NB4 (cell line): Measurements from ENCODE around the gene GAS2L3.

Experiments
- MYC ChIP-seq: IDR thresholded peaks from 2 replicates; pipeline ENCODE4 v1.6.1; 2011; ENCODE audit warnings: low read depth, low read length
- POLR2A ChIP-seq: IDR thresholded peaks from 2 replicates; pipeline ENCODE4 v1.6.1; 2011; ENCODE audit warnings: mild to moderate bottlenecking; ENCODE audit not compliant: insufficient read length; ENCODE audit errors: extremely low read depth
- TF ChIP-seq, protein P1 (sequence below): IDR thresholded peaks from one replicate; pipeline ENCODE4 v1.5.1; 2012; ENCODE audit warnings: low read depth, low read length

DNA sequence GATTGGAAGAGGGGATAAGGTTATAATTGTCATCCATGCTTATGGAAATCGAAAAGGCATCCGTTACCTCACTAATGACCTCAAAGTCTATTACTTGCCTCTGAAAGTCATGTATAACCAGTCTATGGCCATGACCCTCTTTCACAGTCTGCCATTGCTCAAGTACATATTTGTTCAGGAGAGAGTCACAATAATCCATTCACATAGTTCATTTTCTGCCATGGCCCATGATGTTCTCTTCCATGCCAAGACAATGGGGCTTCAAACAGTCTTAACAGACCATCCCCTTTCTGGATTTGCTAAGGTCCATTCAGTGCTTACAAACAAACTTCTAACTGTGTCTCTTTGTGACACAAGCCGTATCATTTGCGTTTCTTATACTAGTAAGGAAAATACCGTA lies 5.4 kb downstream of the GAS2L3 start:
- TF ChIP-seq POLR2A (no peak), MYC (no peak)
- TF ChIP-seq, protein P1, sequence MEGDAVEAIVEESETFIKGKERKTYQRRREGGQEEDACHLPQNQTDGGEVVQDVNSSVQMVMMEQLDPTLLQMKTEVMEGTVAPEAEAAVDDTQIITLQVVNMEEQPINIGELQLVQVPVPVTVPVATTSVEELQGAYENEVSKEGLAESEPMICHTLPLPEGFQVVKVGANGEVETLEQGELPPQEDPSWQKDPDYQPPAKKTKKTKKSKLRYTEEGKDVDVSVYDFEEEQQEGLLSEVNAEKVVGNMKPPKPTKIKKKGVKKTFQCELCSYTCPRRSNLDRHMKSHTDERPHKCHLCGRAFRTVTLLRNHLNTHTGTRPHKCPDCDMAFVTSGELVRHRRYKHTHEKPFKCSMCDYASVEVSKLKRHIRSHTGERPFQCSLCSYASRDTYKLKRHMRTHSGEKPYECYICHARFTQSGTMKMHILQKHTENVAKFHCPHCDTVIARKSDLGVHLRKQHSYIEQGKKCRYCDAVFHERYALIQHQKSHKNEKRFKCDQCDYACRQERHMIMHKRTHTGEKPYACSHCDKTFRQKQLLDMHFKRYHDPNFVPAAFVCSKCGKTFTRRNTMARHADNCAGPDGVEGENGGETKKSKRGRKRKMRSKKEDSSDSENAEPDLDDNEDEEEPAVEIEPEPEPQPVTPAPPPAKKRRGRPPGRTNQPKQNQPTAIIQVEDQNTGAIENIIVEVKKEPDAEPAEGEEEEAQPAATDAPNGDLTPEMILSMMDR, result no peak
